Type B pancreatic cell (in vitro differentiated cells): Measurements from ENCODE around the gene FARP2. TPM values are rescaled to one million over a fixed set of nuclear protein-coding genes. Genes with fewer than 3 reads are reported as not detected.
"Not testable (repeated sequence)": the region's sequence is repeated elsewhere in the genome, so short reads cannot be mapped to it uniquely, and the experiment has no call there.

Experiments used
- DNase-seq: peaks from one replicate; pipeline ENCODE4 v3.0.0; 2021; ENCODE audit warnings: mixed read lengths; ENCODE audit not compliant: unreplicated experiment; ENCODE audit errors: extremely low spot score
- H3K27ac Mint-ChIP-seq: 2 replicates; pipeline ENCODE4 v1.8.0; 2021; ENCODE audit warnings: mild to moderate bottlenecking, mixed read lengths
- H3K27me3 Mint-ChIP-seq: 2 replicates; pipeline ENCODE4 v1.8.0; 2021; ENCODE audit warnings: mixed read lengths
- H3K36me3 Mint-ChIP-seq: 2 replicates; pipeline ENCODE4 v1.8.0; 2021; ENCODE audit warnings: mixed read lengths
- H3K4me1 Mint-ChIP-seq: one replicate; pipeline ENCODE4 v1.8.0; 2021; ENCODE audit warnings: mixed read lengths; ENCODE audit not compliant: unreplicated experiment
- H3K4me3 Mint-ChIP-seq: 2 replicates; pipeline ENCODE4 v1.8.0; 2021; ENCODE audit warnings: mild to moderate bottlenecking, mixed read lengths
- H3K9me3 Mint-ChIP-seq: 2 replicates; pipeline ENCODE4 v1.8.0; 2021; ENCODE audit warnings: mixed read lengths
- total RNA-seq: library from RNA; stranded (reverse); gene quantifications from 2 replicates; pipeline ENCODE4 v1.2.1, GENCODE V29; 2021; ENCODE audit warnings: low replicate concordance
- TF ChIP-seq, protein P1 (sequence below): fragments of 200-600 bp; sonication (generic); conservative IDR thresholded peaks from 2 replicates; pipeline ENCODE4 v1.5.0; 2021; ENCODE audit warnings: antibody characterized with exemption, mild to moderate bottlenecking

FARP2 gene
- total RNA-seq, 1 donor from 2014 or later: 62.5 TPM

DNA sequence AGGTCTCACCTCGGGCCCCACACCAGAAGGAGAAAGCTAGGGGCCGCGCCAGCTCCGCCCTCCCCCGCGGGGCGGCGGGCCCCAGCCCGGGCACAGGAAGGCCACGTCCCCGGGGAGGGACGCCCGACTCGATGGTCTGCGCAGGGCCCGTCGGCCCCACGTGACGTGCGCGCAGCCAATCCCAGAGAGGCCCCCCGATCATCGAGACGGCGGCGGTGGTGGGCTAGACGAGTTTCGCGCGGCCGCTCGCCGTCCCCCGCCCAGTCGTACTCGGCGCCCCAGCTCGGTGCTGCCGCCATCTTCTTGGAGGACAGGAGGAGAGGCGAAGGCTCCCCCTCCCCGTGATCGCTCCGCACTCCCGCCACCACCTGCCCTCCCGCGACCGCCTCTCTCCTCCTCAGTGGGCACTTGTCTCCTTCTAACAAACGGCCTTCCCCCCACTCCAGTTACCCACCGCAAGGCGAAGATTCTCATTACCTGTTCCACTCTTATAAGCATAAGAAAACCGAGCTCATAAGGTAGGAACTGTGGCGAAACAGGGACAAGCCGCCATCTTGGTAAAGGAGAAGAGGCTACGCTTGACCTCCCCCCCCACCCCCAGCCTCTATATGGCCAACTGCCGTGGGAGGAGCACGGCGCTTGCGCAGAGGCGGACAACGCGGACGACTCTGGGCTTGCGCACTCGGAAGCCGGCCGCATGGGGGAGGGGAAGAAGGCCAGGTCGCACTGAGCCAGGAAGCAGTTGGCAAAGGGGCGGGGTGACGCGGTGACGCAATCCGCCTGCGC, 40.8 kb upstream of the FARP2 start, which contains the start of gene HDLBP:
Gene HDLBP (minus strand): TSS at position 580 of the 786 bp plus-strand sequence. CDS start 48,803 bp downstream, outside the sequence.
- Mint-ChIP-seq H3K36me3 (peaks cover 20% of the 10 kb centered on the region), H3K27me3 (peaks cover 4% of the 10 kb centered on the region), H3K4me1 (peaks cover 46% of the 10 kb centered on the region), H3K4me3 (peak within 1 kb of the TSS; percentile 100), H3K27ac (peak within 1 kb of the TSS; percentile 100), H3K9me3 (no peaks in the 10 kb centered on the region)
- TF ChIP-seq, protein P1, sequence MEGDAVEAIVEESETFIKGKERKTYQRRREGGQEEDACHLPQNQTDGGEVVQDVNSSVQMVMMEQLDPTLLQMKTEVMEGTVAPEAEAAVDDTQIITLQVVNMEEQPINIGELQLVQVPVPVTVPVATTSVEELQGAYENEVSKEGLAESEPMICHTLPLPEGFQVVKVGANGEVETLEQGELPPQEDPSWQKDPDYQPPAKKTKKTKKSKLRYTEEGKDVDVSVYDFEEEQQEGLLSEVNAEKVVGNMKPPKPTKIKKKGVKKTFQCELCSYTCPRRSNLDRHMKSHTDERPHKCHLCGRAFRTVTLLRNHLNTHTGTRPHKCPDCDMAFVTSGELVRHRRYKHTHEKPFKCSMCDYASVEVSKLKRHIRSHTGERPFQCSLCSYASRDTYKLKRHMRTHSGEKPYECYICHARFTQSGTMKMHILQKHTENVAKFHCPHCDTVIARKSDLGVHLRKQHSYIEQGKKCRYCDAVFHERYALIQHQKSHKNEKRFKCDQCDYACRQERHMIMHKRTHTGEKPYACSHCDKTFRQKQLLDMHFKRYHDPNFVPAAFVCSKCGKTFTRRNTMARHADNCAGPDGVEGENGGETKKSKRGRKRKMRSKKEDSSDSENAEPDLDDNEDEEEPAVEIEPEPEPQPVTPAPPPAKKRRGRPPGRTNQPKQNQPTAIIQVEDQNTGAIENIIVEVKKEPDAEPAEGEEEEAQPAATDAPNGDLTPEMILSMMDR: peak; percentile 63
- peak; percentile 100 for DNase-seq

DNA sequence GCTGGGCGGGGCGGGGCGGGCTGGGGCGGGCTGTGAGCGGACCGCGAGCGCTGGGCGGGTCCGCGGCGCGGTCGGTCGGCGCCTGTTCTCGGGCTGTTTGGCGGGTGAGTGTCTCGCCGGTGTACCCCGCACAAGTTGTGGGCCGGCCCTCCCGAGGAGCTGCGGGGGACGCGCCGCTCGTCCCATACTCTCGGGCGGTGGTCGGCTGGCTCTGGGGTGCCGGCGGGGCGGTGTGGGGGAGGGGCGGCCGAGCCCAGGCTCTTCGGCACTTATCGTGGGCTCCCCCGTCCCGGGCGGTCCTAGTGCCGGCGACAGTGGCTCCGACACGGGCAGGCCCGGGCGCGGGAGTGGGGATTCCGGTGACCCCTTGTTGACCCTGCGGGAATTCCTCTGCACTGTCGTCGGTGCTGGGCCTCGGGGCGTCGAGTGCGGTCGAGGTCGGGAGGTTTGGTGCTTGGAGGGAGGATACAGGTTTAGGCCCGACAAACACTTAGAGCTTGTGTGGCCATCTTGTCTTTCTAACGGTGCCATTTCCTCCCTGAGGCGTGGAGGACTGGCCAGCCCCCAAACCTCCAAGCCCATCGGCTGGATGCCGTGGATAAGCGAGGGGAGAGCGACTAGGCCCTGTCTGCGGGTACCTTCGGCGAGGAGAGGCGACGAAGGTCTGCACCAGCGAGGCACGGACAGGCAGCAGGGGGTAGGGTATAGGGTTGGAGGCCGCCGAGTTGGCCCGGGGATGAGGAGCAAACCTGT, 40.0 kb upstream of the FARP2 start, which contains the start of gene SEPTIN2:
Gene SEPTIN2 (plus strand): TSS at position 47 of the 753 bp plus-strand sequence. CDS start 8,308 bp downstream, outside the sequence.
- TF ChIP-seq, protein P1: no peak
- H3K27ac Mint-ChIP-seq: peak within 1 kb of the TSS; percentile 100
- peaks cover 4% of the 10 kb centered on the region for H3K27me3 Mint-ChIP-seq
- H3K4me1 Mint-ChIP-seq: peaks cover 50% of the 10 kb centered on the region
- DNase-seq: peak; percentile 84
- H3K4me3 Mint-ChIP-seq: peak within 1 kb of the TSS; percentile 100
- no peaks in the 10 kb centered on the region for H3K9me3 Mint-ChIP-seq
- H3K36me3 Mint-ChIP-seq: peaks cover 20% of the 10 kb centered on the region

DNA sequence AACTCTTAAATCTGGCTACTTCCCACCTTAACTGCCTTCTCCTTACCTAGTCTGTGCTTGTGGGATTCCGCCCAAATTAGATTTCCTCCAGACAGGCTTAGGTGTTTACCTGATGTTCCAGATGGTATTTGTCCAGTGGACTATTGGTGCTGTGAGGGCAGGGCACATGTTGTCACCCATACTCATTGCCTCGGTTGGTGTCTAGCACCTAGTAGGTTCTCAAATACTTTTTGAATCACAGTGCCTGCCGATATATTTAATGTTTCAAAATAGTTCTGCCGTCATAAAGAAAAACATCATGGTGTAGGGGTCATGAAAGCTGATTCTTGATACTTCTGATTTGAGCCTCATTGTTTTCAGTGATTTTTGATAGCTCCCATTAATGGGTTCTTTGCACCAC, 39.3 kb upstream of the FARP2 start:
- peaks cover 4% of the 10 kb centered on the region for H3K27me3 Mint-ChIP-seq
- TF ChIP-seq, protein P1: no peak
- H3K9me3 Mint-ChIP-seq: no peaks in the 10 kb centered on the region
- peaks cover 25% of the 10 kb centered on the region for H3K36me3 Mint-ChIP-seq
- peaks cover 52% of the 10 kb centered on the region for H3K4me1 Mint-ChIP-seq
- H3K27ac Mint-ChIP-seq: peak overlapping the region; percentile 100
- no peak for DNase-seq
- peak overlapping the region; percentile 100 for H3K4me3 Mint-ChIP-seq

DNA sequence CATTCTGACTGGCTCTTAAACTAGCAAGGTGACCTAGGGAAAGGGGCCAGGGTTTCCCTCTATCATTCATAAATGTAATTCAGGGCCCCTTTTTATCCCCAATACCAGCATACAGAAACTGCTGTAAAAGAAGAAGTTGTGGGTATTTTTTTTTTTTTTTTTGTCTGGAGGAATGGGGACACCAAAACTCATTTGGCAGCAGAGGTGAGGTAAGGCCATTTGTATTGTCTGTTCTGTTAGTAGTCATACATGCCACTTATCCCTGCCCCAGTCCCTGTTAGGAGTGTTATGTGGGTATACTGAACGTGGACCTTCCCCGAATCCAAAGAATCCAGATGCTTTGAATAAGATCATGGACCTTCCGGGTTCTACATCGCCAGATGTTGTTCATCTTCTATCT, 38.7 kb upstream of the FARP2 start:
- Mint-ChIP-seq H3K4me3 (peak overlapping the region; percentile 100), H3K4me1 (peaks cover 55% of the 10 kb centered on the region), H3K36me3 (peaks cover 27% of the 10 kb centered on the region), H3K27ac (peak overlapping the region; percentile 100), H3K9me3 (no peaks in the 10 kb centered on the region), H3K27me3 (peaks cover 4% of the 10 kb centered on the region)
- TF ChIP-seq, protein P1: no peak
- DNase-seq: no peak

DNA sequence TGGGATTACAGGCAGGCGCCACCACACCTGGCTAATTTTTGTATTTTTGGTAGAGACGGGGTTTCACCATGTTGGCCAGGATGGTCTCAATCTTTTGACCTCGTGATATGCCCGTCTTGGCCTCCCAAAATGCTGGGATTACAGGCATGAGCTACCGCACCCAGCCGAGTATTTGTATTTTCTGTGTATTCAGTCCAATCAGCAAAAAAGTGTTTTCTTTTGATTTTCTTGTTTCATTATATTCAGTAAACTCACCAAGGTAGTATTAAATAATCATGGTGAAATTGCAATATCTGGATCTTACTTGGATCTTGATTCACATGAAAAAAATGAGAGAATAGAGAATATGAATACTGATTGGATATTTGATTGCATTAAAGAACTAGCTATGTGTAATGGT, 37.3 kb upstream of the FARP2 start:
- peaks cover 54% of the 10 kb centered on the region for H3K4me1 Mint-ChIP-seq
- not testable (repeated sequence) for H3K9me3 Mint-ChIP-seq
- peak overlapping the region; percentile 30 for H3K27ac Mint-ChIP-seq

DNA sequence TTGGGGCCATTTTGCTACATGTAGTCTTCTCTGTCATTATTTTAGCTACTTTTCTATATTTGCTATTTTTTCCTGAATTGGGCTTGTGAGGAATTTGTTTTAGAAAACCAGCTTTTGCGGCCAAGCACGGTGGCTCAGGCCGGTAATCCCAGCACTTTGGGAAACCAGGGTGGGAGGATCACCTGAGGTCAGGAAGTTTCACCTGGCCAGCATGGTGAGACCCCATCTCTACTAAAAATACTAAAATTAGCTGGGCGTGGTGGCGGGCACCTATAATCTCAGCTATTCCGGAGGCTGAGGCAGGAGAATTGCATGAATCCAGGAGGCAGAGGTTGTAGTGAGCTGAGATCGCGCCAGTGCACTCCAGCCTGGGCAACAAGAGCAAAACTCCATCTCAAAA, 35.7 kb upstream of the FARP2 start:
- H3K9me3 Mint-ChIP-seq: no peaks in the 10 kb centered on the region
- peak overlapping the region; percentile 57 for H3K27ac Mint-ChIP-seq
- DNase-seq: no peak
- peaks cover 2% of the 10 kb centered on the region for H3K27me3 Mint-ChIP-seq
- H3K36me3 Mint-ChIP-seq: peaks cover 34% of the 10 kb centered on the region
- peaks cover 59% of the 10 kb centered on the region for H3K4me1 Mint-ChIP-seq
- H3K4me3 Mint-ChIP-seq: peak overlapping the region; percentile 46
- TF ChIP-seq, protein P1: no peak

More for the DNA sequence above, 37.3 kb upstream of the FARP2 start:
- Mint-ChIP-seq H3K4me3 (peak overlapping the region; percentile 100), H3K36me3 (peaks cover 28% of the 10 kb centered on the region)
- not testable (repeated sequence) for DNase-seq, H3K27me3 Mint-ChIP-seq
